Smooth muscle cell (in vitro differentiated cells): ENCODE results near the gene SC5D. TPM values are rescaled to one million over a fixed set of nuclear protein-coding genes. Genes with fewer than 3 reads are reported as not detected.

Experiments used
- DNase-seq: peaks from one replicate; lab custom pipeline; 2025; ENCODE audit not compliant: unreplicated experiment; lab: John Stamatoyannopoulos, UW
- H2AFZ ChIP-seq: fragments of 200-600 bp; sonication (generic); 2 replicates; pipeline ENCODE4 v1.6.0; 2016; ENCODE audit warnings: antibody characterized with exemption, low read depth, mild to moderate bottlenecking
- H3F3A ChIP-seq: fragments of 200-600 bp; sonication (generic); 2 replicates; pipeline ENCODE4 v1.6.0; 2017; ENCODE audit warnings: antibody characterized with exemption, low read depth
- H3K27ac ChIP-seq: fragments of 200-600 bp; sonication (generic); 2 replicates; pipeline ENCODE4 v1.5.1; 2016; ENCODE audit warnings: low read depth, mild to moderate bottlenecking
- H3K27me3 ChIP-seq: fragments of 200-600 bp; sonication (generic); 2 replicates; pipeline ENCODE4 v1.6.1; 2016; ENCODE audit warnings: low read depth, mild to moderate bottlenecking
- H3K36me3 ChIP-seq: fragments of 200-600 bp; sonication (generic); 2 replicates; pipeline ENCODE4 v1.5.1; 2016; ENCODE audit warnings: low read depth
- H3K4me1 ChIP-seq: fragments of 200-600 bp; sonication (generic); 2 replicates; pipeline ENCODE4 v1.5.1; 2016; ENCODE audit warnings: low read depth
- H3K4me2 ChIP-seq: fragments of 200-600 bp; sonication (generic); 2 replicates; pipeline ENCODE4 v1.6.0; 2016; ENCODE audit warnings: mild to moderate bottlenecking
- H3K4me3 ChIP-seq: fragments of 200-600 bp; sonication (generic); 2 replicates; pipeline ENCODE4 v1.5.1; 2016; ENCODE audit warnings: mild to moderate bottlenecking
- H3K79me2 ChIP-seq: fragments of 200-600 bp; sonication (generic); 2 replicates; pipeline ENCODE4 v1.6.0; 2016; ENCODE audit warnings: low read depth, mild to moderate bottlenecking
- H3K9ac ChIP-seq: fragments of 200-600 bp; sonication (generic); 2 replicates; pipeline ENCODE4 v1.6.0; 2016; ENCODE audit warnings: low read depth
- H3K9me3 ChIP-seq: fragments of 200-600 bp; sonication (generic); replicated peaks from 2 replicates; pipeline ENCODE4 v1.5.1; 2016; ENCODE audit warnings: low read depth
- H4K20me1 ChIP-seq: fragments of 200-600 bp; sonication (generic); 2 replicates; pipeline ENCODE4 v1.6.0; 2016; ENCODE audit warnings: low read depth
- WGBS: methylation state at CpG from one replicate; pipeline ENCODE4 v1.1.7; 2016; ENCODE audit warnings: low lambda C conversion rate; 5-methylcytosine and 5-hydroxymethylcytosine counted together
- polyA plus RNA-seq: library from polyadenylated mRNA; unstranded; fragments of >200 nt; fragmentation: Nextera tagmentation; extraction: Ambion mirVana; gene quantifications from 2 replicates; pipeline ENCODE4 v1.2.1, GENCODE V29; 2016
- total RNA-seq: library from RNA; depleted of rRNA; stranded (reverse); fragments of >200 nt; gene quantifications from 2 replicates; pipeline ENCODE4 v1.2.3, GENCODE V29; 2014
- TF ChIP-seq, protein P1 (sequence below): fragments of 200-600 bp; sonication (generic); IDR thresholded peaks from 2 replicates; pipeline ENCODE4 v1.5.1; 2017; ENCODE audit warnings: borderline replicate concordance, mild to moderate bottlenecking, antibody characterized with exemption; ENCODE audit not compliant: insufficient read depth, poor library complexity, severe bottlenecking

The SC5D gene
- total and polyA plus RNA-seq, 2 experiments from 2014 or later: 59.5 to 138 TPM

DNA sequence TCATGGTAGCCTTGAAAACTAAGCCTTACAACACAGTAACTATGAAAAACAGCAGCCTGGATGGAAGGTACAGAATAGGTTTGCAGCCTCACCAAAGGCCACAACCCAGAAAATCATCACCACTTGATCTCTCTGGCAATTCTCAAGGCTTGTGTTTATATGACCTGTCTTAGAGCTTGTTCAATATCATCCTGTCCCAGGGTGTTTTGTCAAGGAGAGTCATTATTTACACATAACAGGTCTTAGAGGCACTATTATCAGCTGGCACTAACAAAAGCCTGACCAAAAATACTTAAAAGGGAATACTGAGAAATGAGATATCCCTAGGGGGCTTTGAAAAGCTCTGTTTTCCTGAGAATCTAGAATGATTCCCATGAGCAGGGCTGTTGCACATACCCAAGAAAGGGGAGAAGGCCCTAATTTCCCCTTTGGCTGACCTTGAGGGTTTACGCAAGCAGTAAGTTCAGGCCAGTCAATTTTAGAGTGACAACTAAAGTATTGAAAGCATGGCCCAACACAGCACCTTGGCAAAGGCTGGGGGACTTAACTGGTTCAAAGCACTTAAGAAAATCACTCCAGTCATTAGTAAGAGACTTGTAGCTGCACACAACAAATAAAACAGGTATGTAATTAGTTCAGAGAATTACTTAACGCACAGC is 7.9 kb downstream of the SC5D start:
- H3F3A ChIP-seq: no peaks in the 10 kb centered on the region
- peaks cover 82% of the 10 kb centered on the region for H3K79me2 ChIP-seq
- H3K27me3 ChIP-seq: no peaks in the 10 kb centered on the region
- H3K36me3 ChIP-seq: peaks cover 16% of the 10 kb centered on the region
- peaks cover 97% of the 10 kb centered on the region for H4K20me1 ChIP-seq
- H2AFZ ChIP-seq: no peak overlapping the region
- TF ChIP-seq, protein P1, sequence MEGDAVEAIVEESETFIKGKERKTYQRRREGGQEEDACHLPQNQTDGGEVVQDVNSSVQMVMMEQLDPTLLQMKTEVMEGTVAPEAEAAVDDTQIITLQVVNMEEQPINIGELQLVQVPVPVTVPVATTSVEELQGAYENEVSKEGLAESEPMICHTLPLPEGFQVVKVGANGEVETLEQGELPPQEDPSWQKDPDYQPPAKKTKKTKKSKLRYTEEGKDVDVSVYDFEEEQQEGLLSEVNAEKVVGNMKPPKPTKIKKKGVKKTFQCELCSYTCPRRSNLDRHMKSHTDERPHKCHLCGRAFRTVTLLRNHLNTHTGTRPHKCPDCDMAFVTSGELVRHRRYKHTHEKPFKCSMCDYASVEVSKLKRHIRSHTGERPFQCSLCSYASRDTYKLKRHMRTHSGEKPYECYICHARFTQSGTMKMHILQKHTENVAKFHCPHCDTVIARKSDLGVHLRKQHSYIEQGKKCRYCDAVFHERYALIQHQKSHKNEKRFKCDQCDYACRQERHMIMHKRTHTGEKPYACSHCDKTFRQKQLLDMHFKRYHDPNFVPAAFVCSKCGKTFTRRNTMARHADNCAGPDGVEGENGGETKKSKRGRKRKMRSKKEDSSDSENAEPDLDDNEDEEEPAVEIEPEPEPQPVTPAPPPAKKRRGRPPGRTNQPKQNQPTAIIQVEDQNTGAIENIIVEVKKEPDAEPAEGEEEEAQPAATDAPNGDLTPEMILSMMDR: no peak
- no peak overlapping the region for H3K4me3 ChIP-seq
- H3K27ac ChIP-seq: no peak overlapping the region
- no peak overlapping the region for H3K9ac ChIP-seq
- H3K4me1 ChIP-seq: peaks cover 21% of the 10 kb centered on the region
- H3K9me3 ChIP-seq: no peaks in the 10 kb centered on the region
- DNase-seq: no peak
- WGBS: 87% methylated on average over 2 of the region's 2 CpGs
- no peak overlapping the region for H3K4me2 ChIP-seq

DNA sequence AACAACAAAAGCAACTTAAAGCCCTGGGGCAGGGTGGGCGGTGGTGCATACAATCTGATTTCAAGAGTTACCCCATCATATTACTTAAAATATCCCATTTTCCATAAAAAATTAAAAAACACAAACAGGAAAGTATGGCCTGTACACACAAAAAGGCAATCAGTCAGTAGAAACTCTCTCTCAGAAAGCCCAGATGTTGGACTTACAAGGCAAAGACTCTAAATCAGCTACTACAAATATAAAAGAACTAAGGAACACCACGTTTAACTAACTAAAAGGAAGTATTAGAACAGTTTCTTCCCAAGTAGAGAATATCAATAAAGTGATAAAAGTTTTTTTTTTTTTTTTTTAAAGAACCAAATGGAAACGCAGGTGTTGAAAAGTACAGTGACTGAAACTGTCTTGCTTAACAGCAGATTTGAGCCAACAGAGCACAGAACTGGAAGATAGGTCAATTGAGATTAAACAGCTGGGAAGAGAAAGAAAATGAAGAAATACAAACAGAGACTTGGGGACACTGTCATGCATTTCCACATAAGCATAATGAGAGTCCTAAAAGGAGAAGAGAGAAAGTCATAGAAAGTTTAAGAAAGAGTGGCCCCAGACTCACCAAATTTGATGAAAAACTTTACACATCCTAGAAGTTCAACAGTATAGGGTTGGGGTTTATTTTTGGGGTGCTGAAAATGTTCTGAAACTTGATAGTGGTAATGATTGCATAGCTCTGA is 8.6 kb downstream of the SC5D start:
- H3K27ac ChIP-seq: no peak overlapping the region
- H3K9me3 ChIP-seq: no peaks in the 10 kb centered on the region
- H4K20me1 ChIP-seq: peaks cover 90% of the 10 kb centered on the region
- no peak overlapping the region for H2AFZ ChIP-seq
- WGBS: 88% methylated on average over 3 of the region's 3 CpGs
- H3K9ac ChIP-seq: no peak overlapping the region
- no peaks in the 10 kb centered on the region for H3F3A ChIP-seq
- no peak overlapping the region for H3K4me2 ChIP-seq
- TF ChIP-seq, protein P1: no peak
- peaks cover 17% of the 10 kb centered on the region for H3K4me1 ChIP-seq
- no peak for DNase-seq
- no peaks in the 10 kb centered on the region for H3K27me3 ChIP-seq
- no peak overlapping the region for H3K4me3 ChIP-seq
- peaks cover 20% of the 10 kb centered on the region for H3K36me3 ChIP-seq
- H3K79me2 ChIP-seq: peaks cover 75% of the 10 kb centered on the region

DNA sequence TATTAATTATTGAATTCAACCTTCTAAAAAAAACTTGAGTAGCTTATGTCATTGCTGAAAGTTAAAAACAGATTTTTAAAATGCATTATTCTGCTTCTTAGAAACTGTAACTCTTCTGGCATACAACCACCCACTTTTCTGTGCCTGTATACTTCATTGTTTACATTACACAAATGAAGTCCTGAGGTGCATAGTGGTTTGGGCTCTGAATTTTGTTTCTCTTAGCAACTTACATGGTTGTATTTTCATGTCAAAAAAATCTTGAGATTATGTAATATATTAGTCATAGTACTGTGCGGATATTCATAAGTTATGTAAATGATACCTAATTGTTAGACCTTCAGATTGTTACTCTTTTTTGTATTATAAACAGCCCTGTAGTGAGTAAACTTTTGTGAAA is 12.2 kb downstream of the SC5D start:
- Histone ChIP-seq H3K4me1 (peaks cover 9% of the 10 kb centered on the region), H3K9me3 (no peaks in the 10 kb centered on the region), H3K4me2 (no peak overlapping the region), H4K20me1 (peaks cover 55% of the 10 kb centered on the region), H2AFZ (no peak overlapping the region), H3K27ac (no peak overlapping the region), H3K36me3 (peaks cover 27% of the 10 kb centered on the region), H3K9ac (no peak overlapping the region), H3F3A (no peaks in the 10 kb centered on the region), H3K27me3 (no peaks in the 10 kb centered on the region), H3K79me2 (peaks cover 39% of the 10 kb centered on the region), H3K4me3 (no peak overlapping the region)
- whole genome bisulfite sequencing: 97% methylated on average over 1 of the region's 1 CpG
- no peak for DNase-seq
- TF ChIP-seq, protein P1: no peak
